ENCODE data around the gene ESPN. TPM values are rescaled to one million over a fixed set of nuclear protein-coding genes. Genes with fewer than 3 reads are reported as not detected.

Gene ESPN
- total and polyA plus RNA-seq, 10 of the 15 experiments (the other 5 are each of a cell fraction or from before 2014, with no cell fraction given) = 0.18 to 0.71 (median 0.59) TPM; not detected in 7

DNA sequence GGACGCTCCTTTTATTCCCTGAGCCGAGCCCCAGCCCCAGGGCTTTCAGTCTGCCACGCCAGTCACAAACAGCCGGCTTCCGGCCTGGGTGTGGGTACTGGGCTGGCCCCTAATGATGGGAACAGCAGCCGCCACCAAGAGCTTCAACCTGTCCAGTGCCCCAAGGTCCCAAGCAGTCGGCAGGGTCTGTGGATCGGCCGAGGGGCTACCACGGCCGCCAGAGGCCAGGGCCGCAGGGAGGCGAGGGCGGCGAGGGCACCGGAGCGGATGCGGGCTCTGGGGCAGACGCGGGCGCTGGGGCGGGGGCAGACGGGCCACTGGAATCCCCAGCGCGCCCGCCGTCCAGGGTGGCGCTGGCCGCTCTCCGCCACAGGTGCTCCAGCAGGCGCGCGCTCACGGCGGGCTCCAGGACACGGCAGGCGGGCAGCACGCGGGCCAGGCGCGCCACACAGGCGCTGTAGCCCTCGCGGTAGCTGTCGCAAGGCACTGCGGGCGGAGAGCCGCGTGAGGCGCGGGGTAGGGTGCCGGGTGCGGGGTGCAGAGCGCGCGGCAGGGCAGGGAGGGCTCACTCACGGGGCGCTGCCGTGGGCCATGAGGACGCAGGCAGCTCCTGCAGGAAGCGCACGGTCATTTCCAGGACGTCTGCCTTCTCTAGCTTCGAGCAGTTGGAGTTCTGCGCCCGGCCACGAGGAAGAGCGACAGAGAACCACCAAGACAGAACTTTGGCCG is 5.7 kb upstream of the ESPN start:
- ChIA-PET CTCF (interaction anchor here (10.9 kb wide), 1 partner anchor 22 kb away, joined by 137 read pairs; no protein-coding TSS in a partner anchor), RAD21 (ENCODE audit: unreplicated experiment) (no interaction called here), SMC1A (ENCODE audit: uncharacterized antibody, unreplicated experiment) (interaction anchor here (1.6 kb wide), 1 partner anchor 19 kb away, joined by 3 read pairs; no protein-coding TSS in a partner anchor), POLR2A (no interaction called here)
- H3K4me2 ChIP-seq (ENCODE audit: control insufficient read depth, insufficient read depth) = no peak overlapping the region
- intact Hi-C loops (cut with micrococcal nuclease; ENCODE audit: unreplicated experiment) (no loop called here), in situ Hi-C loops (cut with MboI) (no loop called here)
- no peak for DNase-seq (ENCODE audit: low read depth, low spot score)
- H3K9me3 ChIP-seq (replicated peaks; ENCODE audit: control insufficient read depth, insufficient read depth, low read length) = no peaks in the 10 kb centered on the region
- no peaks in the 10 kb centered on the region; the same call in 1 of the 2 replicates for H4K20me1 ChIP-seq (ENCODE audit: control insufficient read depth, insufficient read depth)
- WGBS (ENCODE audit: insufficient coverage, insufficient replicate concordance, low lambda C conversion rate, missing lambda C conversion rate) = 50% methylated on average over 64 of the region's 69 CpGs
- no peak for TF ChIP-seq NBN (IDR thresholded peaks at IDR 0.05)
- no peak for TF ChIP-seq MYC (IDR thresholded peaks at IDR 0.05; ENCODE audit: insufficient read depth, insufficient read length, insufficient replicate concordance, low read length, severe bottlenecking)
- no peak for TF ChIP-seq ATF7 (IDR thresholded peaks at IDR 0.05; ENCODE audit: low read depth)
- TF ChIP-seq, protein P1, sequence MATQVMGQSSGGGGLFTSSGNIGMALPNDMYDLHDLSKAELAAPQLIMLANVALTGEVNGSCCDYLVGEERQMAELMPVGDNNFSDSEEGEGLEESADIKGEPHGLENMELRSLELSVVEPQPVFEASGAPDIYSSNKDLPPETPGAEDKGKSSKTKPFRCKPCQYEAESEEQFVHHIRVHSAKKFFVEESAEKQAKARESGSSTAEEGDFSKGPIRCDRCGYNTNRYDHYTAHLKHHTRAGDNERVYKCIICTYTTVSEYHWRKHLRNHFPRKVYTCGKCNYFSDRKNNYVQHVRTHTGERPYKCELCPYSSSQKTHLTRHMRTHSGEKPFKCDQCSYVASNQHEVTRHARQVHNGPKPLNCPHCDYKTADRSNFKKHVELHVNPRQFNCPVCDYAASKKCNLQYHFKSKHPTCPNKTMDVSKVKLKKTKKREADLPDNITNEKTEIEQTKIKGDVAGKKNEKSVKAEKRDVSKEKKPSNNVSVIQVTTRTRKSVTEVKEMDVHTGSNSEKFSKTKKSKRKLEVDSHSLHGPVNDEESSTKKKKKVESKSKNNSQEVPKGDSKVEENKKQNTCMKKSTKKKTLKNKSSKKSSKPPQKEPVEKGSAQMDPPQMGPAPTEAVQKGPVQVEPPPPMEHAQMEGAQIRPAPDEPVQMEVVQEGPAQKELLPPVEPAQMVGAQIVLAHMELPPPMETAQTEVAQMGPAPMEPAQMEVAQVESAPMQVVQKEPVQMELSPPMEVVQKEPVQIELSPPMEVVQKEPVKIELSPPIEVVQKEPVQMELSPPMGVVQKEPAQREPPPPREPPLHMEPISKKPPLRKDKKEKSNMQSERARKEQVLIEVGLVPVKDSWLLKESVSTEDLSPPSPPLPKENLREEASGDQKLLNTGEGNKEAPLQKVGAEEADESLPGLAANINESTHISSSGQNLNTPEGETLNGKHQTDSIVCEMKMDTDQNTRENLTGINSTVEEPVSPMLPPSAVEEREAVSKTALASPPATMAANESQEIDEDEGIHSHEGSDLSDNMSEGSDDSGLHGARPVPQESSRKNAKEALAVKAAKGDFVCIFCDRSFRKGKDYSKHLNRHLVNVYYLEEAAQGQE (IDR thresholded peaks at IDR 0.05; ENCODE audit: low read depth, low read length) = no peak
- no peak for TF ChIP-seq RELA (IDR thresholded peaks at IDR 0.05; ENCODE audit: borderline replicate concordance, partially characterized antibody)
- TF ChIP-seq ASH2L (IDR thresholded peaks at IDR 0.05; ENCODE audit: borderline replicate concordance, low read depth) = no peak
- TF ChIP-seq BHLHE40 (IDR thresholded peaks at IDR 0.05; ENCODE audit: borderline replicate concordance in 1 of 2, low read depth in 2 of 2, low read length in 1 of 2) = no peak
- H2AFZ ChIP-seq (ENCODE audit: control insufficient read depth, low read depth, low read length) = no peak overlapping the region
- no peak for ATAC-seq
- H3K79me2 ChIP-seq (ENCODE audit: control insufficient read depth, insufficient read depth, low read length) = no peaks in the 10 kb centered on the region
- no TSS peak for BruUV-seq (replicated peaks)
- H3K27me3 ChIP-seq (replicated peaks in 1 of 2; ENCODE audit: control insufficient read depth in 2 of 2, insufficient read depth in 2 of 2, low read length in 1 of 2) = peaks cover 10 to 15% of the 10 kb centered on the region in 2 experiments; a peak in 3 of 4 replicates
- no peak for FAIRE-seq
- H3K27ac ChIP-seq (ENCODE audit: control insufficient read depth, insufficient read depth) = no peak overlapping the region
- no peaks in the 10 kb centered on the region for H3K36me3 ChIP-seq (ENCODE audit: control insufficient read depth in 2 of 2, insufficient read depth in 2 of 2, low read length in 1 of 2)
- peaks cover 16% of the 10 kb centered on the region for H3K4me1 ChIP-seq (ENCODE audit: control insufficient read depth, insufficient read depth, low read length)
- no peak overlapping the region for H3K9ac ChIP-seq (ENCODE audit: control insufficient read depth, insufficient read depth, low read length)
- no peak overlapping the region for H3K4me3 ChIP-seq

Measured in GM12878 (cell line).